HL-60 (cell line): ENCODE results near the gene SRCIN1.
A peak's percentile ranks its signal among the peaks of the same experiment; 100 is the strongest.

Experiments
- DNase-seq, 2 experiments: peaks; one replicate each; pipeline ENCODE4 v3.0.0-alpha.2; 2010 to 2020; ENCODE audit warnings: low read depth in 1 of 2, low spot score in 1 of 2
- H3K27ac ChIP-seq: fragments of 250-450 bp; sonication (Bioruptor Pico); replicated peaks from 2 replicates; pipeline ENCODE4 v1.5.1; 2020; ENCODE audit warnings: mild to moderate bottlenecking, moderate library complexity
- H3K27me3 ChIP-seq: fragments of 250-450 bp; sonication (Bioruptor Pico); 2 replicates; pipeline ENCODE4 v1.5.1; 2021; ENCODE audit warnings: mild to moderate bottlenecking, moderate library complexity; ENCODE audit not compliant: insufficient read depth, poor library complexity, severe bottlenecking
- H3K4me3 ChIP-seq: replicated peaks from 2 replicates; pipeline ENCODE4 v1.5.1; 2011; ENCODE audit warnings: mild to moderate bottlenecking, control low read depth, low read length; ENCODE audit not compliant: insufficient read depth
- GABPA ChIP-seq: IDR thresholded peaks from 2 replicates; pipeline ENCODE4 v1.6.1; 2012; ENCODE audit warnings: low read depth
- POLR2AphosphoS5 ChIP-seq: IDR thresholded peaks from 2 replicates; pipeline ENCODE4 v1.6.1; 2012; ENCODE audit warnings: low read depth
- SPI1 ChIP-seq: IDR thresholded peaks from 2 replicates; pipeline ENCODE4 v1.6.1; 2012; ENCODE audit warnings: low read depth, mild to moderate bottlenecking, borderline replicate concordance
- TF ChIP-seq, protein P1 (sequence below): IDR thresholded peaks from 2 replicates; pipeline ENCODE4 v1.6.1; 2012; ENCODE audit warnings: low read depth; ENCODE audit not compliant: insufficient replicate concordance
- TF ChIP-seq, protein P2 (sequence below): IDR thresholded peaks from one replicate; pipeline ENCODE4 v1.5.1; 2011; ENCODE audit warnings: low read length, control low read depth, inconsistent platforms; ENCODE audit not compliant: insufficient read depth

SRCIN1 gene

DNA sequence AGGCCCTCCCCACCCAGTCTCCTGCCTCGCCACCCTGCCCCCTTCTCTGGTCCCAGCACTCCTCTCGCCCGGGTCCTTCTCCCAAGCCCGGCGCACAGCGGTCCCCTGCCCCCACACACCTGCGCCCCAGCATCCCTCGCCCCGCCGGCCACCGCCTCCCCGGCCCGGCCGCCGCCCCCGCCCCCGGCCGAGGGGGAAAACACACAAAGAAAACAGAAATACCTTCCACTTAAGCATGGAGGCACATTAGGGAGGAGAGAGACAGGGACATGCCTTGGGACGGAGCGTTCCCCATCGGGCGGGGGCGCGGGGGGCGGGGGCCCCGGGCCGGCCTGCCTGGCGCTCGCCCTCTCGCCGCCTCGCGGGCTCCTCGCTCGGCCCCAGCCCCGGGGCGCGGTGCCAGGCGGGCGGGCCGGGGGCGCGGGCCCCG, 326 bp downstream of the SRCIN1 start:
- TF ChIP-seq, protein P1, sequence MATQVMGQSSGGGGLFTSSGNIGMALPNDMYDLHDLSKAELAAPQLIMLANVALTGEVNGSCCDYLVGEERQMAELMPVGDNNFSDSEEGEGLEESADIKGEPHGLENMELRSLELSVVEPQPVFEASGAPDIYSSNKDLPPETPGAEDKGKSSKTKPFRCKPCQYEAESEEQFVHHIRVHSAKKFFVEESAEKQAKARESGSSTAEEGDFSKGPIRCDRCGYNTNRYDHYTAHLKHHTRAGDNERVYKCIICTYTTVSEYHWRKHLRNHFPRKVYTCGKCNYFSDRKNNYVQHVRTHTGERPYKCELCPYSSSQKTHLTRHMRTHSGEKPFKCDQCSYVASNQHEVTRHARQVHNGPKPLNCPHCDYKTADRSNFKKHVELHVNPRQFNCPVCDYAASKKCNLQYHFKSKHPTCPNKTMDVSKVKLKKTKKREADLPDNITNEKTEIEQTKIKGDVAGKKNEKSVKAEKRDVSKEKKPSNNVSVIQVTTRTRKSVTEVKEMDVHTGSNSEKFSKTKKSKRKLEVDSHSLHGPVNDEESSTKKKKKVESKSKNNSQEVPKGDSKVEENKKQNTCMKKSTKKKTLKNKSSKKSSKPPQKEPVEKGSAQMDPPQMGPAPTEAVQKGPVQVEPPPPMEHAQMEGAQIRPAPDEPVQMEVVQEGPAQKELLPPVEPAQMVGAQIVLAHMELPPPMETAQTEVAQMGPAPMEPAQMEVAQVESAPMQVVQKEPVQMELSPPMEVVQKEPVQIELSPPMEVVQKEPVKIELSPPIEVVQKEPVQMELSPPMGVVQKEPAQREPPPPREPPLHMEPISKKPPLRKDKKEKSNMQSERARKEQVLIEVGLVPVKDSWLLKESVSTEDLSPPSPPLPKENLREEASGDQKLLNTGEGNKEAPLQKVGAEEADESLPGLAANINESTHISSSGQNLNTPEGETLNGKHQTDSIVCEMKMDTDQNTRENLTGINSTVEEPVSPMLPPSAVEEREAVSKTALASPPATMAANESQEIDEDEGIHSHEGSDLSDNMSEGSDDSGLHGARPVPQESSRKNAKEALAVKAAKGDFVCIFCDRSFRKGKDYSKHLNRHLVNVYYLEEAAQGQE, result no peak
- Histone ChIP-seq H3K27me3 (peaks cover 69% of the 10 kb centered on the region), H3K27ac (no peak overlapping the region), H3K4me3 (peak overlapping the region; percentile 52; the same call in 1 of the 2 replicates)
- no peak for DNase-seq

DNA sequence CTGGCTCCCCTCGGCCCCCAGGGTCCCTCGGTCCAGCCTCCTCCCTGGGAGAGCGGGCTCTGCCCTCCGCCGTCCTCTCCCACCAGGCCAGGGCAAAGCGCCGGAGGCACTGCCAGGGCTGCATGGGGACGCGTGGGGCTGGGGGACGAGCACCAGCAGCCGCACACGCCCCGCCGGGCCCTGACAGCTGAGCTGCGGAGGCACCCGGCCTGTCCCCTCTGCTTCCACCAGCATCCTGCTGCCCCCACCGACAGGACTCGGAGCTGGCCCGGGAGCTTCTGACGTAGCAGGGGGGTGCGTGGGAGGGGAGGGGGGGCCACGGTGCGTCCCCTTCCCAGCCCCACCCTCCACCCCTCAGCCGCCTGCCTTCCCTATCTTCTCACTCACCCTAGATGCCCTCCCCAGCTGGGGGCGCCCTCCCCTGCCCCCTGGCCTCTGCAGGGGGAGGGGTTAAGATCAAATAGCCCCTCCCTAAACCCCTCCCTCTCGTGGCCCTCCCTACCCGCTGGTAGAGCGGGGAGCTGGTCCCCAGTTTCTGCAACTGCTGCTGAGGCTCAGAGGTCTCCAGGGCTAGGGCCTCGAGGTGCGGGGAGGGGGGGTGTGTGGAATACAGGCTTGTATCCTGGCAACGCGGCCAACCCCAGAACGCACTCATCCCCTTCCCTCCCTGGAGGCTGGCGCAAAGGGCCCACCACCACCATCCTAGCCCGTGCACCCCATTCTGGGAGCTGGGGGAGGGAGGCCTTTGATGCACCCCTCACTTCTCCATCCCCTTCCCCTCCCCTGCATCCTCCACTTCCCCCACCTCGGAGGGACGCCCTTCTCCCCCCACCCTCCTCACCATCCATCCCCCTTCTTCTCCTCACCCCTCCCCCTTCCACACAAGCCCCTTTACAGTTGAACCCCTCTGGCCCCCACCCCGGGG, 1.0 kb downstream of the SRCIN1 start:
- DNase-seq, result peak in 1 of 2 experiments; percentile 22
- TF ChIP-seq POLR2AphosphoS5 (no peak), GABPA (no peak), SPI1 (no peak)
- TF ChIP-seq, protein P1, result no peak
- TF ChIP-seq, protein P2, sequence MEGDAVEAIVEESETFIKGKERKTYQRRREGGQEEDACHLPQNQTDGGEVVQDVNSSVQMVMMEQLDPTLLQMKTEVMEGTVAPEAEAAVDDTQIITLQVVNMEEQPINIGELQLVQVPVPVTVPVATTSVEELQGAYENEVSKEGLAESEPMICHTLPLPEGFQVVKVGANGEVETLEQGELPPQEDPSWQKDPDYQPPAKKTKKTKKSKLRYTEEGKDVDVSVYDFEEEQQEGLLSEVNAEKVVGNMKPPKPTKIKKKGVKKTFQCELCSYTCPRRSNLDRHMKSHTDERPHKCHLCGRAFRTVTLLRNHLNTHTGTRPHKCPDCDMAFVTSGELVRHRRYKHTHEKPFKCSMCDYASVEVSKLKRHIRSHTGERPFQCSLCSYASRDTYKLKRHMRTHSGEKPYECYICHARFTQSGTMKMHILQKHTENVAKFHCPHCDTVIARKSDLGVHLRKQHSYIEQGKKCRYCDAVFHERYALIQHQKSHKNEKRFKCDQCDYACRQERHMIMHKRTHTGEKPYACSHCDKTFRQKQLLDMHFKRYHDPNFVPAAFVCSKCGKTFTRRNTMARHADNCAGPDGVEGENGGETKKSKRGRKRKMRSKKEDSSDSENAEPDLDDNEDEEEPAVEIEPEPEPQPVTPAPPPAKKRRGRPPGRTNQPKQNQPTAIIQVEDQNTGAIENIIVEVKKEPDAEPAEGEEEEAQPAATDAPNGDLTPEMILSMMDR, result no peak
- H3K27ac ChIP-seq, result no peak overlapping the region
- H3K27me3 ChIP-seq, result peaks cover 74% of the 10 kb centered on the region
- no peak overlapping the region for H3K4me3 ChIP-seq

DNA sequence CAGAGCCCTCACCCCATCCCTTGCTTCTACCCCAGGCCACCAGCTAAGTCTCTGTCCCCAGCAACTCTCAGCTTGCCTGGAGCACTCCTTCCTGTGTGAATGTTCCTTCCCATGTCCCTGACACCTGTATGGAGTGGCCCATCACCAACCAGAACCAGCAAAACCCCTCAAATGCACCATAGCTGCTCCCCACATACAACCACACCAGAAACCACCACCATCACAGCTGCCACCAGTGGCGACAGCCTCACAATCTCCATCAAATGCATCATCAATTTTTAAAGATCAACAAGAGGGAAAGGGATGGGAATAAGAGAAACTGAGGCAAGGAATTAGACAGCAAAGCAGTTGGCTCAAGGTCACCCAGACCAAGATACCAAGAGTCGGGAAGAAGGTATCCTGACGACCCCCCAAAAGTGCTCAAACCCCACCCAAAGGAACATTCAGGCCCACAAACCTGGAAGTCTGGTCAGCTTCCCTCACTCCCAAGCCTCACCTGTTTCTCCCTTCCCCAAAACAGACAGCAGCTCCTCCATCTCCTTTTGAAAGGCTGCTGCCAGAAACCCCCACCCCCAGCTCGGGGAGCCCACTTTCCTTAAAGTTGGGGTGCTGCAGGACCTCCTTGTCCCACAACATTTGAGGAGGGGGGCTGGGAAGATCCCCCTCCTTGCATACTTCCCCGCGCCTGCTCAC, 1.8 kb downstream of the SRCIN1 start:
- H3K27ac ChIP-seq, result no peak overlapping the region
- no peak for DNase-seq
- H3K27me3 ChIP-seq, result peaks cover 78% of the 10 kb centered on the region
- TF ChIP-seq POLR2AphosphoS5, result no peak
- TF ChIP-seq, protein P1, result no peak
- no peak for TF ChIP-seq SPI1
- TF ChIP-seq GABPA, result no peak
- TF ChIP-seq, protein P2, result no peak
- H3K4me3 ChIP-seq, result no peak overlapping the region
